H1 (cell line): Measurements from ENCODE around the gene CYP46A1. TPM values are rescaled to one million over a fixed set of nuclear protein-coding genes. Genes with fewer than 3 reads are reported as not detected.

ENCODE experiments used
- FOSL1 ChIP-seq: IDR thresholded peaks from 2 replicates; pipeline ENCODE4 v1.6.1; 2011; ENCODE audit warnings: mild to moderate bottlenecking, low read depth, low read length, moderate library complexity; ENCODE audit not compliant: insufficient read depth
- HDAC6 ChIP-seq: IDR thresholded peaks from one replicate; pipeline ENCODE4 v1.7.1; 2012; ENCODE audit warnings: low read depth, mild to moderate bottlenecking, inconsistent platforms, low read length, moderate library complexity
- MAX ChIP-seq: IDR thresholded peaks from 2 replicates; pipeline ENCODE4 v1.6.1; 2012; ENCODE audit warnings: inconsistent platforms
- polyA plus RNA-seq, 7 experiments: library from polyadenylated mRNA; depleted of rRNA in 3 of 7; stranded (reverse) in 5 of 7; unstranded in 2 of 7; fragments of >200 nt in 5 of 7; fragments of 200-250 nt in 2 of 7; gene quantifications; 1 replicate in 5 of 7; 2 replicates in 1 of 7; 4 replicates in 1 of 7; pipeline versions ENCODE4 v1.2.1 to v1.2.3, GENCODE V29; 2011 to 2013; ENCODE audit warnings: missing spikeins in 2 of 7, mixed read lengths in 2 of 7
- total RNA-seq: library from RNA; stranded (reverse); fragmentation: NEBNext Ultra II Directional; extraction: Animal tissue kit (Norgen Biotek cat#: 25700); gene quantifications from 2 replicates; pipeline ENCODE4 v1.2.1, GENCODE V29; 2021

Gene CYP46A1
- total and polyA plus RNA-seq, 2 of the 8 experiments (the other 6 are each of a cell fraction or from before 2014, with no cell fraction given) = 0.41 to 1.3 TPM

DNA sequence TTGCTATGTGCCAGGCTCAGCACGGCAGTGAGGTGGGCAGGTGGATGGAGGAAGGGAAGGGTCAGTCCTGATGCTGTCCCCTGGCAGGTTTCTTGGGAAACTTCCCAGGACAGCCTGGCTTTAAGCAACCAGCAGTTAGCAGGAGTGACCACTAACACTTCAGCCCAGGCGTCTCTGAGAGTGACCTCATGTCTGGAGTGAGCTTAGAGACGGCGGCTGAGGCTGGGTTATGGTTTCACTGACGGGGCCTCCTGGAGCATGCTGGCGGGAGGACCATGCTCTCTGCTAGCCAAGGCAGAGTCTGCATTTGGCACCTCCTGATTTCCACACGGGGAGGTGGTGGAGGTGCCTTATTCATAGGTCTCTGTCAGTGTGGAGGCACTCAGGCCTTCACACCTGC, 36.7 kb upstream of the CYP46A1 start (continued):
- TF ChIP-seq MAX (no peak), HDAC6 (no peak), FOSL1 (no peak)
